Esophagus muscularis mucosa (tissue), 4 donors: ENCODE results near the gene IFT52. TPM values are rescaled to one million over a fixed set of nuclear protein-coding genes. Genes with fewer than 3 reads are reported as not detected.
A peak's percentile ranks its signal among the peaks of the same experiment; 100 is the strongest.

Experiments
- DNase-seq: peaks from one replicate; pipeline ENCODE4 v3.0.0-alpha.2; 2017; ENCODE audit errors: extremely low spot score
- H3K27ac ChIP-seq, 4 donors: fragments of 200-600 bp; sonication (generic); replicated peaks in 1 of 4; 1 replicate in 3 of 4; 2 replicates in 1 of 4; pipeline ENCODE4 v1.5.1; 2016 to 2019; ENCODE audit warnings: mild to moderate bottlenecking in 1 of 4
- H3K27me3 ChIP-seq, 4 donors: fragments of 200-600 bp; sonication (generic); one replicate each; pipeline versions ENCODE4 v1.5.1 to v1.6.0; 2016 to 2019
- H3K36me3 ChIP-seq, 4 donors: fragments of 200-600 bp; sonication (generic); one replicate each; pipeline ENCODE4 v1.5.1; 2016 to 2019
- H3K4me1 ChIP-seq, 4 donors: fragments of 200-600 bp; sonication (generic); one replicate each; pipeline ENCODE4 v1.5.1; 2016 to 2019
- H3K4me3 ChIP-seq, 4 donors: fragments of 200-600 bp; sonication (generic); 1 replicate in 2 of 4; 2 replicates in 2 of 4; pipeline ENCODE4 v1.5.1; 2016 to 2019; ENCODE audit warnings: mild to moderate bottlenecking in 4 of 4, moderate library complexity in 1 of 4
- H3K9me3 ChIP-seq, 4 donors: fragments of 200-600 bp; sonication (generic); 1 replicate in 3 of 4; 2 replicates in 1 of 4; pipeline ENCODE4 v1.5.1; 2016 to 2019
- CTCF ChIP-seq, 3 experiments: fragments of 200-600 bp in 2 of 3; fragments of 450-650 bp in 1 of 3; sonication (generic) in 2 of 3; IDR thresholded peaks; one replicate each; pipeline ENCODE4 v1.5.1; 2017 to 2019; ENCODE audit warnings: antibody characterized with exemption in 3 of 3, mild to moderate bottlenecking in 2 of 3, moderate library complexity in 1 of 3
- EP300 ChIP-seq: sonication (generic); formaldehyde crosslinking; IDR thresholded peaks from one replicate; pipeline ENCODE4 v1.6.1; 2017; ENCODE audit warnings: antibody characterized with exemption
- POLR2A ChIP-seq: fragments of 450-650 bp; IDR thresholded peaks from one replicate; pipeline ENCODE4 v1.6.1; 2017; ENCODE audit warnings: antibody characterized with exemption, moderate library complexity, mild to moderate bottlenecking, low read depth
- POLR2AphosphoS5 ChIP-seq, 2 donors: sonication (generic); formaldehyde crosslinking; IDR thresholded peaks; one replicate each; pipeline ENCODE4 v1.6.1; 2017; ENCODE audit warnings: antibody characterized with exemption in 2 of 2
- WGBS: methylation state at CpG from one replicate; pipeline ENCODE4 v1.1.5; 2018; 5-methylcytosine and 5-hydroxymethylcytosine counted together
- intact Hi-C: fragments of 100-400 bp; cut with DNase I; formaldehyde crosslinking; loops from one replicate; pipeline ENCODE4 v1.15.1; 2023
- total RNA-seq, 4 donors: library from RNA; depleted of rRNA; stranded (reverse); fragments of >200 nt; gene quantifications; one replicate each; pipeline versions ENCODE4 v1.1.0 to v1.2.1, GENCODE V29; 2016

IFT52 gene, protein sequence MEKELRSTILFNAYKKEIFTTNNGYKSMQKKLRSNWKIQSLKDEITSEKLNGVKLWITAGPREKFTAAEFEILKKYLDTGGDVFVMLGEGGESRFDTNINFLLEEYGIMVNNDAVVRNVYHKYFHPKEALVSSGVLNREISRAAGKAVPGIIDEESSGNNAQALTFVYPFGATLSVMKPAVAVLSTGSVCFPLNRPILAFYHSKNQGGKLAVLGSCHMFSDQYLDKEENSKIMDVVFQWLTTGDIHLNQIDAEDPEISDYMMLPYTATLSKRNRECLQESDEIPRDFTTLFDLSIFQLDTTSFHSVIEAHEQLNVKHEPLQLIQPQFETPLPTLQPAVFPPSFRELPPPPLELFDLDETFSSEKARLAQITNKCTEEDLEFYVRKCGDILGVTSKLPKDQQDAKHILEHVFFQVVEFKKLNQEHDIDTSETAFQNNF
- 10 to 100 TPM; 17.4 to 20.9 (median 18.9) TPM for total RNA-seq

- Histone ChIP-seq H3K27ac (peak within 1 kb of the TSS; percentile 78 to 88 (median 83)), H3K27me3 (no peaks in the 10 kb centered on the region), H3K9me3 (no peaks in the 10 kb centered on the region), H3K36me3 (peaks cover 10 to 16% (median 12%) of the 10 kb centered on the region in 4 donors), H3K4me3 (peak within 1 kb of the TSS; percentile 65 to 99 (median 76)), H3K4me1 (peaks cover 14 to 25% (median 22%) of the 10 kb centered on the region in 4 donors)
- under 1% methylated on average over 54 of the region's 68 CpGs for WGBS
- intact Hi-C loops, result no loop called here
- DNase-seq, result peak; percentile 98
- TF ChIP-seq EP300 (no peak), POLR2AphosphoS5 (IDR thresholded peaks at IDR 0.05) (peak; percentile 74 to 83)
Observed at GRCh38 chr20:43590392-43591303, at the start of gene IFT52. Gene IFT52 (plus strand): TSS chr20:43590937. CDS start chr20:43594699, 3,762 bp downstream.

- 67% methylated on average over 2 of the region's 2 CpGs for WGBS
- Histone ChIP-seq H3K27ac (no peak overlapping the region), H3K27me3 (no peaks in the 10 kb centered on the region), H3K4me1 (no peaks in the 10 kb centered on the region), H3K4me3 (no peak overlapping the region), H3K36me3 (peaks cover 0 to 52% (median 21%) of the 10 kb centered on the region in 4 donors), H3K9me3 (no peaks in the 10 kb centered on the region)
- DNase-seq, result no peak
- no peak for TF ChIP-seq POLR2AphosphoS5 (IDR thresholded peaks at IDR 0.05)
- TF ChIP-seq CTCF (IDR thresholded peaks at IDR 0.05), result no peak
- no peak for TF ChIP-seq POLR2A
- TF ChIP-seq EP300, result no peak
- intact Hi-C loops, result no loop called here
Observed at GRCh38 chr20:43541214-43541613, 49.5 kb upstream of the IFT52 start.

DNA sequence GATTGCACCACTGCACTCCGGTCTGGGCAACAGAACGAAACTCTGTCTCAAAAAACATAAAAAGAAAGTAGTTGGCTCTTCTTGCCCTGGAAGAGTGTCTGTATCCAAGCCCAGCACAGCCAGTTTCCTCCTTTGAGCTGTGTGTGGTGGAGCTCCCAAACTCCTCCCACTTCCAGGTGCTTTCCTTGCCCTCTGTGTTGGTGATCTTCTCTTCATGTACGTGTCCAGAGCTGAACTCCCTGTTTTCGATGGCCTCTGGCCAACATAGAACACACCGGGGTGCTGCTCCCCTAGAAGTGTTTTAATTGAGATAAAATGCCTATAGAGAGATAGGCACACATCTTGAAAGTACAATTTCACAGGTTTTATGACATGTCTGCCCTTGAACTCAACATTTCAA is 48.6 kb upstream of the IFT52 start:
- Histone ChIP-seq H3K36me3 (peaks cover 0 to 46% (median 16%) of the 10 kb centered on the region in 4 donors), H3K27ac (no peak overlapping the region), H3K27me3 (no peaks in the 10 kb centered on the region), H3K4me1 (no peaks in the 10 kb centered on the region), H3K9me3 (no peaks in the 10 kb centered on the region), H3K4me3 (no peak overlapping the region)
- intact Hi-C loops, result no loop called here
- 94% methylated on average over 5 of the region's 5 CpGs for WGBS
- no peak for TF ChIP-seq CTCF (IDR thresholded peaks at IDR 0.05)
- TF ChIP-seq POLR2AphosphoS5 (IDR thresholded peaks at IDR 0.05), result no peak
- TF ChIP-seq EP300, result no peak
- no peak for TF ChIP-seq POLR2A
- DNase-seq, result no peak

GRCh38 chr20:43542674-43543073 is 48.1 kb upstream of the IFT52 start:
- intact Hi-C loops, result no loop called here
- H3K4me1 ChIP-seq, result no peaks in the 10 kb centered on the region
- H3K36me3 ChIP-seq, result peaks cover 1 to 47% (median 18%) of the 10 kb centered on the region in 4 donors
- H3K27me3 ChIP-seq, result no peaks in the 10 kb centered on the region
- peaks cover 0 to 5% (median 0%) of the 10 kb centered on the region in 4 donors for H3K9me3 ChIP-seq
- no peak for DNase-seq
- TF ChIP-seq POLR2A (no peak), CTCF (IDR thresholded peaks at IDR 0.05) (no peak)
- WGBS, result 69% methylated on average over 4 of the region's 4 CpGs
- H3K27ac ChIP-seq, result no peak overlapping the region
- no peak overlapping the region for H3K4me3 ChIP-seq

- TF ChIP-seq EP300 (no peak), CTCF (IDR thresholded peaks at IDR 0.05) (no peak), POLR2A (no peak), POLR2AphosphoS5 (IDR thresholded peaks at IDR 0.05) (no peak)
- Histone ChIP-seq H3K4me1 (no peaks in the 10 kb centered on the region), H3K36me3 (peaks cover 6 to 50% (median 19%) of the 10 kb centered on the region in 4 donors), H3K4me3 (no peak overlapping the region), H3K27ac (no peak overlapping the region), H3K27me3 (no peaks in the 10 kb centered on the region), H3K9me3 (peaks cover 0 to 6% (median 0%) of the 10 kb centered on the region in 4 donors)
- no peak for DNase-seq
- intact Hi-C loops, result no loop called here
- WGBS, result 93% methylated on average over 5 of the region's 5 CpGs
Observed at GRCh38 chr20:43543138-43543537, 47.6 kb upstream of the IFT52 start.
